Measurements from ENCODE around the gene BICD1.

BICD1 gene

DNA sequence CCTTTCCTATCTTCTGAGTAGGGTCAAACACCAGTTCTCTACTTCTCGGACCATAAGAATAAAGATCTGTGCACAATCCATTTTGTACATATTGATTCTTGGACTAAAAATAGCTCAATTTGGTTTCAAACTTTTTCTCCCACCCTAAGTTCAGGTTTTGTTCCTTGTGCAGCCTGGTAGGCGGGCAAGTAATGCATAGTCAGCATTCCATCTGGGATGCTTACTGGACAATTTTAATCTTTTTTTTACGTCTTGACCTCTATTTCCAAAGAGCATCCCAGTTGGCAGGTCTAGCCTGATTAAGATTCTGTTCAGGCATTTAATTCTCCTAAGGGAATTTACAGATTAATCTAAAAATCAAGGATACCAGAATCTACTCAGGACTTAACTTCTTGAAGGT is 126.9 kb downstream of the BICD1 start:
- H3K4me3 ChIP-seq (ENCODE audit: low read length) = no peak overlapping the region

DNA sequence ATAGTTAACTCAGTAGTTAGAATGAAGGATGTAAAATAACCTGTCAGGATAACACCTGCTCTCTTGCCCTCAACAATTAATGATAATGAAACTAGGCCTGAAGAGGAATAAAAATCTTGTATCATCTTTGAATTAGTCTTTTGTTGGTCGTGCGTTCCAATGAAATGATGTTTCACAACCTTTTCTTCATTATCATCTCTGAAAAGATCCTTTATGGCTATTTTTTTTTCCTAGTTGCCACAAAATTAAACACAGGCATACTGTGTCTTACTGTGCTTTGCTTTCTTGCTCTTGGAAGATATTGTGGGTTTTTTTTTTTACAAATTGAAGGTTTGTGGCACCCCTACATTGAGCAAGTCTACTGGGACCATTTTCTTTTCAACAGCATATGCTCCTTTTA is 128.6 kb downstream of the BICD1 start:
- Histone ChIP-seq H3K36me3 (ENCODE audit: control insufficient read depth, low read length) (peaks cover 26% of the 10 kb centered on the region), H3K79me2 (ENCODE audit: control insufficient read depth, low read length) (peaks cover 26% of the 10 kb centered on the region), H3K4me2 (ENCODE audit: low read length) (no peak overlapping the region), H3F3A (ENCODE audit: control insufficient read depth, insufficient read depth) (no peaks in the 10 kb centered on the region), H4K20me1 (ENCODE audit: control insufficient read depth, insufficient read depth, low read depth, low read length) (no peaks in the 10 kb centered on the region), H3K27me3 (ENCODE audit: control insufficient read depth, low read length) (no peaks in the 10 kb centered on the region), H3K4me3 (ENCODE audit: low read length) (no peak overlapping the region), H3K4me1 (ENCODE audit: control insufficient read depth, low read length) (peaks cover 26% of the 10 kb centered on the region), H3K9me3 (ENCODE audit: control insufficient read depth, insufficient read depth, low read length) (peaks cover 2% of the 10 kb centered on the region; the same call in 1 of the 2 replicates), H3K27ac (ENCODE audit: low read depth, low read length) (no peak overlapping the region), H3K9me2 (replicated peaks; ENCODE audit: control insufficient read depth, low read length) (no peaks in the 10 kb centered on the region)
- TF ChIP-seq, protein P1, sequence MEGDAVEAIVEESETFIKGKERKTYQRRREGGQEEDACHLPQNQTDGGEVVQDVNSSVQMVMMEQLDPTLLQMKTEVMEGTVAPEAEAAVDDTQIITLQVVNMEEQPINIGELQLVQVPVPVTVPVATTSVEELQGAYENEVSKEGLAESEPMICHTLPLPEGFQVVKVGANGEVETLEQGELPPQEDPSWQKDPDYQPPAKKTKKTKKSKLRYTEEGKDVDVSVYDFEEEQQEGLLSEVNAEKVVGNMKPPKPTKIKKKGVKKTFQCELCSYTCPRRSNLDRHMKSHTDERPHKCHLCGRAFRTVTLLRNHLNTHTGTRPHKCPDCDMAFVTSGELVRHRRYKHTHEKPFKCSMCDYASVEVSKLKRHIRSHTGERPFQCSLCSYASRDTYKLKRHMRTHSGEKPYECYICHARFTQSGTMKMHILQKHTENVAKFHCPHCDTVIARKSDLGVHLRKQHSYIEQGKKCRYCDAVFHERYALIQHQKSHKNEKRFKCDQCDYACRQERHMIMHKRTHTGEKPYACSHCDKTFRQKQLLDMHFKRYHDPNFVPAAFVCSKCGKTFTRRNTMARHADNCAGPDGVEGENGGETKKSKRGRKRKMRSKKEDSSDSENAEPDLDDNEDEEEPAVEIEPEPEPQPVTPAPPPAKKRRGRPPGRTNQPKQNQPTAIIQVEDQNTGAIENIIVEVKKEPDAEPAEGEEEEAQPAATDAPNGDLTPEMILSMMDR (IDR thresholded peaks at IDR 0.05; ENCODE audit: low read depth, low read length, poor library complexity, severe bottlenecking) = no peak
- TF ChIP-seq EZH2phosphoT487 (IDR thresholded peaks at IDR 0.05; ENCODE audit: borderline replicate concordance, low read length) = no peak

More for the DNA sequence above, 126.9 kb downstream of the BICD1 start:
- Histone ChIP-seq H3K27ac (ENCODE audit: low read depth, low read length) (no peak overlapping the region), H3K9me2 (replicated peaks; ENCODE audit: control insufficient read depth, low read length) (no peaks in the 10 kb centered on the region), H3K79me2 (ENCODE audit: control insufficient read depth, low read length) (peaks cover 32% of the 10 kb centered on the region), H4K20me1 (ENCODE audit: control insufficient read depth, insufficient read depth, low read depth, low read length) (no peaks in the 10 kb centered on the region), H3F3A (ENCODE audit: control insufficient read depth, insufficient read depth) (no peaks in the 10 kb centered on the region), H3K9me3 (ENCODE audit: control insufficient read depth, insufficient read depth, low read length) (peaks cover 2% of the 10 kb centered on the region; the same call in 1 of the 2 replicates), H3K4me1 (ENCODE audit: control insufficient read depth, low read length) (peaks cover 42% of the 10 kb centered on the region), H3K4me2 (ENCODE audit: low read length) (no peak overlapping the region), H3K36me3 (ENCODE audit: control insufficient read depth, low read length) (peaks cover 26% of the 10 kb centered on the region), H3K27me3 (ENCODE audit: control insufficient read depth, low read length) (no peaks in the 10 kb centered on the region)
- TF ChIP-seq EZH2phosphoT487 (IDR thresholded peaks at IDR 0.05; ENCODE audit: borderline replicate concordance, low read length) = no peak
- TF ChIP-seq, protein P1 (IDR thresholded peaks at IDR 0.05; ENCODE audit: low read depth, low read length, poor library complexity, severe bottlenecking) = no peak

DNA sequence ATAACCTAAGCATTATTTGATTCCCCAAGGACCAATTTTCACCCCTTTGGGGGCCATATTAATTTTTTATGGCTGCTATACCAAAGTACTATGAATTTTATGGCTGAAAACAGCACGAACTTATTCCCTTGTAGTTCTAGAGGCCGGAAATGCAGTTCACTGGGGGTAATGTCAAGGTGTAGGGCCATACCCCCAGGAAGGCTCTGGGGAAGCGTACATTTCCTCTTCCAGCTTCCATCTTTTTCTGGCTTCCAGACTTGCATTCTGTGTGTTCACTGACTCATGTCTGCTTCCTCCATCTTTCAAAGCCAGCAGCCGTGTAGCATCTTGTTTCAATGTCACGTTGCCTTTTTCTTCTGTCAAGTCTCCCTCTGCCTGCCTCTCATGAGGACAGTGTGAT is 133.5 kb downstream of the BICD1 start:
- H3K4me1 ChIP-seq (ENCODE audit: control insufficient read depth, low read length) = no peaks in the 10 kb centered on the region
- H3F3A ChIP-seq (ENCODE audit: control insufficient read depth, insufficient read depth) = no peaks in the 10 kb centered on the region
- peaks cover 19% of the 10 kb centered on the region for H3K36me3 ChIP-seq (ENCODE audit: control insufficient read depth, low read length)
- no peaks in the 10 kb centered on the region for H4K20me1 ChIP-seq (ENCODE audit: control insufficient read depth, insufficient read depth, low read depth, low read length)
- H3K27me3 ChIP-seq (ENCODE audit: control insufficient read depth, low read length) = no peaks in the 10 kb centered on the region
- H3K9me2 ChIP-seq (replicated peaks; ENCODE audit: control insufficient read depth, low read length) = no peaks in the 10 kb centered on the region
- H3K27ac ChIP-seq (ENCODE audit: low read depth, low read length) = no peak overlapping the region
- peaks cover 2% of the 10 kb centered on the region; the same call in 1 of the 2 replicates for H3K9me3 ChIP-seq (ENCODE audit: control insufficient read depth, insufficient read depth, low read length)
- H3K79me2 ChIP-seq (ENCODE audit: control insufficient read depth, low read length) = peaks cover 7% of the 10 kb centered on the region; the same call in 1 of the 2 replicates
- no peak for TF ChIP-seq EZH2phosphoT487 (IDR thresholded peaks at IDR 0.05; ENCODE audit: borderline replicate concordance, low read length)
- TF ChIP-seq, protein P1 (IDR thresholded peaks at IDR 0.05; ENCODE audit: low read depth, low read length, poor library complexity, severe bottlenecking) = no peak
- no peak overlapping the region for H3K4me2 ChIP-seq (ENCODE audit: low read length)
- no peak overlapping the region for H3K4me3 ChIP-seq (ENCODE audit: low read length)

Data from DOHH2 (cell line).